SH-SY5Y (cell line): ENCODE measurements around the gene OAF.

Experiments
- GATA2 ChIP-seq: IDR thresholded peaks from 2 replicates; pipeline ENCODE4 v1.6.1; 2011; ENCODE audit warnings: mild to moderate bottlenecking, low read depth, low read length
- GATA3 ChIP-seq: IDR thresholded peaks from 2 replicates; pipeline ENCODE4 v1.6.1; 2011; ENCODE audit warnings: low read depth, mild to moderate bottlenecking, low read length, moderate library complexity

GRCh38 chr11:120259241-120259640, 48.4 kb downstream of the OAF start:
- TF ChIP-seq GATA2 (no peak), GATA3 (no peak)
